Measurements from ENCODE around the gene KMT2E. TPM values are rescaled to one million over a fixed set of nuclear protein-coding genes. Genes with fewer than 3 reads are reported as not detected.

The KMT2E gene
- total RNA-seq, 2 experiments from 2014 or later: 295 to 296 TPM

DNA sequence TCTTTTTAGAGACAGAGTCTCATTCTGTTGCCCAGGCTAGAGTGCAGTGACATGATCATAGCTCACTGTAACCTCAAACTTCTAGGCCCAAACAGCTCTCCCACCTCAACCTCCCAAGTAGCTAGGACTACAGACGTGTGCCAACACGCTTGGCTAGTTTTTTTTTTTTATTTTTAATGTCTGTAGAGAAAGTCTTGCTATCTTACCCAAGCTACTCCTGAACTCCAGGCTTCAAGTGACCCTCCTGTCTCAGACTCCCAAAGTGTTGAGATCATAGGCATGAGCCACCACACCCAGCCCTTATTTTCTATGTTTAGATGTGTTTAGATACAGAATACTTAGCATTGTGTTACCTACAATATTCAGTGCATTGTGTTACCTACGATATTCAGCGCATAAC lies 46.4 kb downstream of the KMT2E start:
- peak overlapping the region; percentile 10 for H3K4me3 Mint-ChIP-seq
- H3K4me3 ChIP-seq (ENCODE audit: low read length): no peak overlapping the region
- no peak for ATAC-seq (ENCODE audit: poor library complexity)
- H3K36me3 ChIP-seq (ENCODE audit: insufficient read depth, low read length): peaks cover 65% of the 10 kb centered on the region
- no peak for DNase-seq
- TF ChIP-seq, protein P1, sequence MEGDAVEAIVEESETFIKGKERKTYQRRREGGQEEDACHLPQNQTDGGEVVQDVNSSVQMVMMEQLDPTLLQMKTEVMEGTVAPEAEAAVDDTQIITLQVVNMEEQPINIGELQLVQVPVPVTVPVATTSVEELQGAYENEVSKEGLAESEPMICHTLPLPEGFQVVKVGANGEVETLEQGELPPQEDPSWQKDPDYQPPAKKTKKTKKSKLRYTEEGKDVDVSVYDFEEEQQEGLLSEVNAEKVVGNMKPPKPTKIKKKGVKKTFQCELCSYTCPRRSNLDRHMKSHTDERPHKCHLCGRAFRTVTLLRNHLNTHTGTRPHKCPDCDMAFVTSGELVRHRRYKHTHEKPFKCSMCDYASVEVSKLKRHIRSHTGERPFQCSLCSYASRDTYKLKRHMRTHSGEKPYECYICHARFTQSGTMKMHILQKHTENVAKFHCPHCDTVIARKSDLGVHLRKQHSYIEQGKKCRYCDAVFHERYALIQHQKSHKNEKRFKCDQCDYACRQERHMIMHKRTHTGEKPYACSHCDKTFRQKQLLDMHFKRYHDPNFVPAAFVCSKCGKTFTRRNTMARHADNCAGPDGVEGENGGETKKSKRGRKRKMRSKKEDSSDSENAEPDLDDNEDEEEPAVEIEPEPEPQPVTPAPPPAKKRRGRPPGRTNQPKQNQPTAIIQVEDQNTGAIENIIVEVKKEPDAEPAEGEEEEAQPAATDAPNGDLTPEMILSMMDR (IDR thresholded peaks at IDR 0.05): no peak
- peaks cover 7% of the 10 kb centered on the region for H3K4me1 ChIP-seq (ENCODE audit: insufficient read depth, low read length)
- H3K9me3 ChIP-seq (ENCODE audit: control insufficient read depth in 1 of 2, insufficient read depth in 1 of 2, low read length in 2 of 2): no peaks in the 10 kb centered on the region
- no peaks in the 10 kb centered on the region for H3K27me3 ChIP-seq (ENCODE audit: control insufficient read depth in 1 of 2, insufficient read depth in 2 of 2, low read length in 2 of 2)
- peaks cover 94% of the 10 kb centered on the region for H3K36me3 Mint-ChIP-seq (ENCODE audit: low read depth)
- ChIA-PET CTCF (no interaction called here), POLR2A (interaction anchor here (1.0 kb wide), 1 partner anchor 47 kb away, joined by 3 read pairs; no protein-coding TSS in a partner anchor)
- H3K27ac ChIP-seq (ENCODE audit: low read depth in 1 of 2, low read length in 2 of 2): no peak overlapping the region
- no peaks in the 10 kb centered on the region for H3K9me3 Mint-ChIP-seq
- intact Hi-C loops (cut with DNase I, micrococcal nuclease): no loop called here
- H3K27ac Mint-ChIP-seq: peak overlapping the region; percentile 61
- peaks cover 86% of the 10 kb centered on the region for H3K4me1 Mint-ChIP-seq (ENCODE audit: low read depth)
- H3K27me3 Mint-ChIP-seq: no peaks in the 10 kb centered on the region

DNA sequence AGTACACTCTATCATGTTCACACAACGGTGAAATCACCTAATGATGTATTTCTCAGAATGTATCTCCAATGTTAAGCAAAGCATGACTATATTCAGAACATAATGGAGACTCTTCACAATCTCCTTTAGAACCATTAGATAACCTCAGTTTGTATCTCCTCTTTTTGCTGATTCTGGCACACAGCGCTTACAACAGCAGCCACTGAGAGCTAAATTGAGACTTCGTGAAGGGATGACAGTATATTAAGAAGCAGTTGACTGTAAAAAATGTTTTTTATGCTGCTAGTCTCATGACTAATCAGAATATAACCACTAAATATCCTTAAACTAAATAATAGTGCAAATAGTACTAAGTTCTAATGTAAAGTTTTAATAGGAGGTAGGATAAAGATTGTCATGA lies 46.9 kb downstream of the KMT2E start:
- Mint-ChIP-seq H3K27me3 (no peaks in the 10 kb centered on the region), H3K4me1 (ENCODE audit: low read depth) (peaks cover 86% of the 10 kb centered on the region), H3K9me3 (no peaks in the 10 kb centered on the region), H3K4me3 (no peak overlapping the region), H3K27ac (peak overlapping the region; percentile 61), H3K36me3 (ENCODE audit: low read depth) (peaks cover 94% of the 10 kb centered on the region)
- DNase-seq (no peak), ATAC-seq (ENCODE audit: poor library complexity) (no peak)
- H3K27ac ChIP-seq (ENCODE audit: low read depth in 1 of 2, low read length in 2 of 2): no peak overlapping the region
- H3K4me3 ChIP-seq (ENCODE audit: low read length): no peak overlapping the region
- H3K9me3 ChIP-seq (ENCODE audit: control insufficient read depth in 1 of 2, insufficient read depth in 1 of 2, low read length in 2 of 2): no peaks in the 10 kb centered on the region
- POLR2A ChIA-PET: interaction anchor here (1.0 kb wide), 1 partner anchor 48 kb away, joined by 3 read pairs; no protein-coding TSS in a partner anchor
- H3K27me3 ChIP-seq (ENCODE audit: control insufficient read depth in 1 of 2, insufficient read depth in 2 of 2, low read length in 2 of 2): no peaks in the 10 kb centered on the region
- peaks cover 64% of the 10 kb centered on the region for H3K36me3 ChIP-seq (ENCODE audit: insufficient read depth, low read length)
- intact Hi-C loops (cut with DNase I, micrococcal nuclease): no loop called here
- TF ChIP-seq, protein P1 (IDR thresholded peaks at IDR 0.05): no peak
- H3K4me1 ChIP-seq (ENCODE audit: insufficient read depth, low read length): peaks cover 7% of the 10 kb centered on the region
- CTCF ChIA-PET: interaction anchor here (1.7 kb wide), 1 partner anchor 77 kb away, joined by 4 read pairs; no protein-coding TSS in a partner anchor

DNA sequence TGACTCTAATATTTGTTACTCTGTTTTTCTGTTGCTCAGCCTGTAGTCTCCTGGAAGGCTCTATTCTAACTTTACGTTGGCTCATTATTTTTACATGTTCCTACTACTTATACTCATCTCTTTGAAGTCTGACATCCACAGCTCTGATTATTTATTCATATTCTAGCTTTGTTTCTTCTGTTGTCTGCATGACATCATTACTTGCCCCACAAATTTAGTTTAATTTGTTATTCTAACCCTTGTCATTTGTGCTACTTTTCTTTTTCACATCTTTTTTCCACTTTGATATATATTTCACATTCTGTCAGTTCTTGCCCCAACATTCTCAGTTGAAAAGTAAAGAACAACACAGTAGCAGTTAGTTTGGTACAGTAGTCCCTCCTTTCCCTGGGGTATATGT lies 51.1 kb downstream of the KMT2E start:
- H3K9me3 ChIP-seq (ENCODE audit: control insufficient read depth in 1 of 2, insufficient read depth in 1 of 2, low read length in 2 of 2): no peaks in the 10 kb centered on the region
- Mint-ChIP-seq H3K4me3 (no peak overlapping the region), H3K27ac (peak overlapping the region; percentile 34), H3K27me3 (no peaks in the 10 kb centered on the region), H3K4me1 (ENCODE audit: low read depth) (peaks cover 64% of the 10 kb centered on the region), H3K36me3 (ENCODE audit: low read depth) (peaks cover 95% of the 10 kb centered on the region), H3K9me3 (no peaks in the 10 kb centered on the region)
- ChIA-PET POLR2A (interaction anchor here (1.2 kb wide), 3 partner anchors 50 to 81 kb away, joined by 3 to 4 read pairs (median 4); partner anchors contain the start of gene KMT2E), CTCF (interaction anchor here (1.5 kb wide), 1 partner anchor 84 kb away, joined by 3 read pairs; no protein-coding TSS in a partner anchor)
- no peak overlapping the region for H3K4me3 ChIP-seq (ENCODE audit: low read length)
- no peak for ATAC-seq (ENCODE audit: poor library complexity)
- intact Hi-C loops (cut with DNase I, micrococcal nuclease): no loop called here
- peaks cover 4% of the 10 kb centered on the region for H3K4me1 ChIP-seq (ENCODE audit: insufficient read depth, low read length)
- no peak overlapping the region for H3K27ac ChIP-seq (ENCODE audit: low read depth in 1 of 2, low read length in 2 of 2)
- DNase-seq: no peak
- TF ChIP-seq, protein P1 (IDR thresholded peaks at IDR 0.05): no peak
- no peaks in the 10 kb centered on the region for H3K27me3 ChIP-seq (ENCODE audit: control insufficient read depth in 1 of 2, insufficient read depth in 2 of 2, low read length in 2 of 2)
- H3K36me3 ChIP-seq (ENCODE audit: insufficient read depth, low read length): peaks cover 86% of the 10 kb centered on the region
